GM18520 (cell line): ENCODE data around the gene COL7A1.
"Not testable (repeated sequence)": the region's sequence is repeated elsewhere in the genome, so short reads cannot be mapped to it uniquely, and the experiment has no call there.

Experiments used
- ATAC-seq: cut with Tn5 transposase; IDR thresholded peaks from one replicate; pipeline ENCODE4 v1.9.1; 2021; ENCODE audit not compliant: unreplicated experiment

COL7A1 gene

DNA sequence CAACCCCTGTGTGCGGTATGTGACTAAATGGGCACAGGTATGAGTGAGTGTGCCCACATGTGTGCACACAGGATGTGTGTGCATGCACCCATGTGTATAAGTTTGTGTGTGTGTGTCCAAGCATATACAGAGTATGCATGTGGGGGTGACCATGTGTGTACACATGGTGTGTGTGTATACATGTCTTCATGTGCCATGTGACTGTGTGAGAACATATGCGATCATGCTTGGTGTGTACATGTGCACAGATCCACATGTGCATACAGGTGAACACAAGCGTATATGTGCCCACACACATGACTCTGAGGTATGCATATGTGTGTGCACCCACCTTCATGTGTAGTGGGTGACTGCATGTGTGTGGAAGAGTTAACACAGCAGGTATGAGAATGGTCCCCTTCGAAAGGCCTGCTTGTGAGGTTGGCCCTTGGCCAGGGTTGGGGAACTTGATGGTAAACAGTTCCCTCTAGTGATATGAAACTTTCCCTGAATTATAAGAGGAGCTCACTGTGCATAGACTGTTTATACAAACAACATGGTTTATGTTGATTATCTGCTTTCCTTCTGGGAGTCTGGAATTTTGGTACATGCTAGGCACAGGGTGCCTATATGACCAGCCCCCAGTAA lies 48.8 kb downstream of the COL7A1 start:
- no peak for ATAC-seq

DNA sequence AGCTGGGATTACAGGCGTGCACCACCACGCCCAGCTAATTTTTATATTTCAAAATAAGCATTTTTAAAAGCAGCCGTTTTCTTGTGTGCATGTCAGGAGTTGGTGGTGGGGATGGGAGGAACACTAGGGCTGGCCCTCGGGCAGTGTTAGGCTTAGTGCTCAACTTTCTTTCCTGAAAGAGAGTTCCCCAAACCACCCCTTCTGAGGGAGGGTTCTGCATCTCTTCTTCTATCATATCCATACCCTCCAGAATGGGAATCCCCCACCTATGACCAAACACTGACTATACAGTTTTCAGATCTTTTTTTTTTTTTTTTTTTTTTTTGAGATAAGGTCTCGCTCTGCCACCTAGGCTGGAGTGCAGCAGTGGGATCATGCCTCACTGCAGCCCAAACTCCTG lies 51.0 kb downstream of the COL7A1 start:
- ATAC-seq: no peak

- ATAC-seq: no peak
Observed at GRCh38 chr3:48543271-48543866, 51.8 kb downstream of the COL7A1 start.

DNA sequence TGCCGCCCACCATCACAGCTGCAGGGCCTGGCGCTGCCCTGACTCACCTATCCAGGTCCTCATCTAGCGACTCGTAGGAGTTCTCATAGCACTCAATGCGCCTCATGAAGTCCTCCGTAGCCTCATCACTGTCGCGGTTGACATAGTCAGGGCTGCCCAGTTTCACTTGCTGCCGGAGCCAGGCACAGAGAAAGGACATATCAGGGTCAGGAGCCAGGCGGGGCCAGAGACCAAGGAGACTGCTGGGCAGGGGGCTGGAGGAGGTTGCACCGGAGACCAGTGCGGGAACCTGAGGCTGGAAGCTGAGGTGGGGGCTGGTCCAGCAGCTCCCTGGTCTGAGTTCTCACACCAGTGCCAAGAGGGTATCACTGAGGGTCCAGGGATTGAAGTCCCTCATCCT lies 56.7 kb downstream of the COL7A1 start:
- no peak for ATAC-seq

GRCh38 chr3:48536785-48537184 lies 58.3 kb downstream of the COL7A1 start:
- no peak for ATAC-seq

GRCh38 chr3:48536116-48536515 lies 59.0 kb downstream of the COL7A1 start:
- ATAC-seq: no peak

- ATAC-seq: no peak
Observed at GRCh38 chr3:48535578-48535977, 59.6 kb downstream of the COL7A1 start.

GRCh38 chr3:48532977-48533337 lies 62.2 kb downstream of the COL7A1 start:
- no peak for ATAC-seq

DNA sequence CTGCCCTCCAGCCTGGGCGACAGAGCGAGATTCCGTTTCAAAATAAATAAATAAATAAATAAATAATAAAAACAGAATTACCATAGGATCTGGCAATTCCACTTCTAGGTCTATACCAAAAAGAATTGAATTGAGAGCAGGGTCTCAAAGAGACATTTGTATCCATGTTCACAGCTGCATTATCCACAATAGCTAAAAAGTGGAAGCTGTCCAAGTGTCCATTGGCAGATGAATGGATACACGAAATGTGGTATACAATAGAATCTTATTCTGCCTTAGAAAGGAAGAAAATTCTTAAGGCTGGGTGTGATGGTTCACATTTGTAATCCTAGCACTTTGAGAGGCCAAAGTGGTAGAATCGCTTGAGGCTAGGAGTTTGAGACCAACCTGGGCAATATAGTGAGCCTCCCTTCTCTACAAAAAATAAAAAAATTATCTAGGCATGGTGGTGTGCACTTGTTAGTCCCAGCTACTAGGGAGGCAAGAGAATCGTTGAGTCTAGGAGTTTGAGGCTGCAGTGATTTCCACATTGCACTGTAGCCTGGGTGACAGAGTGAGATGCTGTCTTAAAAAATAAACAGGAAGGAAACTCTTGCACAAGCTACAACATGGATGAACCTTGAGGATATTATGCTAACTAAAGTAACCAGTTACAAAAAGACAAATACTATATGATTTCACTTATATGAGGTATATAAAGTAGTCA lies 62.7 kb downstream of the COL7A1 start:
- ATAC-seq: no peak

DNA sequence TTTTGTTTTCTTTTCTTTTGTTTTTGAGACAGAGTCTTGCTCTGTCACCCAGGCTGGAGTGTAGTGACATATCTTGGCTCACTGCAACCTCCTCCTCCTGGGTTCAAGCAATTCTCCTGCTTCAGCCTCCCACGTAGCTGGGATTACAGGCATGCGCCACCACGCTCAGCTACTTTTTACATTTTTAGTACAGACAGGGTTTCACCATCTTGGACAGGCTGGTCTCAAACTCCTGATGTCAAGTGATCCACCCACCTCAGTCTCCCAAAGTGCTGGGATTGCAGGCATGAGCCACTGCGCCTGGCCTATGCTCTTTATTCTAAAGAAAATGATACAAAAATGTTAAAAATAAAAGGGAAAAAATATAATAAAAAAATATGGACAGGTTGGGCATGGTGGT lies 64.4 kb downstream of the COL7A1 start:
- ATAC-seq: not testable (repeated sequence)

GRCh38 chr3:48528754-48529153 lies 66.4 kb downstream of the COL7A1 start:
- ATAC-seq: no peak

DNA sequence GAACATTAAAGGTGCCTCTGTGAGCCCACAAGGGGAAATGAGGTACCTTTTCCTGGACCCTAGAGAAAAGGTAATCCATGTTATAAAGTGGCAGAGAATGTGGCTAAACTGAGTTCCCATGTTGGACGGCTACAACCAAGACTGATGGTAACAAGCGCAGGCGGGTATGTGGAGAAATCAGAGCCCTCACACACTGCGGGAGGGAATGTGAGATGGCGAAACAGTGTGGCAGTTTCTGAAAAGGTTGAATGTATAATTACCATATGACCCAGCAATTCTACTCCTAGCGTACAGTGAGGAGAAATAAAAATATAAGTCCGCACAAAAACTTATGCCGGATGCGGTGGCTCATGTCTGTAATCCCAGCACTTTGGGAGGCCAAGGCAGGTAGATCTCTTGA lies 67.1 kb downstream of the COL7A1 start:
- ATAC-seq: no peak

DNA sequence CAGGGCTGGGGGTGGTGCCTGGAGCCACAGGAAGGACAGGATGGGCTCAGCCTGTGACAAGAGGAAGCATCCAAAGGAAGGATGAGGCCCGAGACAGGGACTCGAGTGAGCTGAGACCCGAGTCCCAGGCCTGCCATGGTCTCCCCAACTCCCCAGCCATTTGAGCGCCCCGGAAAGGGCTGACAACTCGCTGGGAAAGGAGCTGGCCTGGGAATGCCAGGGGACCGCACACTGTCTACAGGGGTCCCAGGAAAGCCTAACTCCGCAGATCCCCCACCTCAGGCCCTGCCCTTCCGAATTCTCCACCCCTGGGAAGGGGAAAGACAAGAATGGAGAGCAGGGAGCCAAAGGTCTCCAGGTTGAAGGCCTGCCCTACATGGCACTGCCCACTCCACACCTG lies 70.2 kb downstream of the COL7A1 start:
- ATAC-seq: no peak

DNA sequence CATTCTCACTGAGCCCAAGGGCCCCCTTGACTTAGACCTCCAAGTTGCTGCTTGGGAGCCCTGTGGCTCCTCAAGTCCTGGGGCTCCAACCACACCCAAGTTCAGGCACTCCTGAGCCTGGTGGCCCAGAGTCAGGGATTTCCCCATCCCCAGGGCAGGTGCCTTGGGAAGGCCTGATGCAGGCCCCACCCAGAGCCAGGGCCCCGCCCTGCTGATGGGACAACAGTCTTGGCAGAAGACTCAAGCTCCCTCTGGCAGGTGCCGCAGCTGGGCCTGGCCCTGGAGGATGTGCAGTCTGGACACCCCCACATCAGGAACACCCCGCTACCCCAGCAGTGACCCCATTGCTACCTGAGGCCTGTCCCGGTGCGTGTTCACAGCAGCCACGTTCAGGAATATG lies 73.5 kb downstream of the COL7A1 start:
- ATAC-seq: no peak

GRCh38 chr3:48519277-48519643 lies 75.9 kb downstream of the COL7A1 start:
- no peak for ATAC-seq

GRCh38 chr3:48518638-48519276 lies 76.4 kb downstream of the COL7A1 start:
- ATAC-seq: no peak

- no peak for ATAC-seq
Observed at GRCh38 chr3:48518069-48518468, 77.1 kb downstream of the COL7A1 start.

DNA sequence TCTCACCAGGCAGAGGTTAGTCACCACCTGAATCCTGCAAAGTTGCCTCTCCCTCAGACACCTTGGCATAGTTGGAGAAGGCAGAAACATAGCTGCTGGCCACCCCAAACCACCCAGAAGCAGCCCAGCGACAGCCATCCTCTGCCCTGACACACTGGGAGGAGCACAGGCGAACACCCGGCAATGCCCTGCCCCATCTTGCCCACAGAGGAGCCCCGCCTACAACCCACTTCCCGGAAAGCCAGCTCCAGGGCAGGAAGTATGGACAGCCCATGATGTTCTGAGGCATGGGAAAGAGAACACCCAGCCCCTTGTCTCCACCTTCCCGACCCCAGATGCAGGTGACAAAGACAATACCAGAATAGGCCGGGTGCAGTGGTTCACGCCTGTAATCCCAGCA lies 78.6 kb downstream of the COL7A1 start:
- ATAC-seq: no peak

DNA sequence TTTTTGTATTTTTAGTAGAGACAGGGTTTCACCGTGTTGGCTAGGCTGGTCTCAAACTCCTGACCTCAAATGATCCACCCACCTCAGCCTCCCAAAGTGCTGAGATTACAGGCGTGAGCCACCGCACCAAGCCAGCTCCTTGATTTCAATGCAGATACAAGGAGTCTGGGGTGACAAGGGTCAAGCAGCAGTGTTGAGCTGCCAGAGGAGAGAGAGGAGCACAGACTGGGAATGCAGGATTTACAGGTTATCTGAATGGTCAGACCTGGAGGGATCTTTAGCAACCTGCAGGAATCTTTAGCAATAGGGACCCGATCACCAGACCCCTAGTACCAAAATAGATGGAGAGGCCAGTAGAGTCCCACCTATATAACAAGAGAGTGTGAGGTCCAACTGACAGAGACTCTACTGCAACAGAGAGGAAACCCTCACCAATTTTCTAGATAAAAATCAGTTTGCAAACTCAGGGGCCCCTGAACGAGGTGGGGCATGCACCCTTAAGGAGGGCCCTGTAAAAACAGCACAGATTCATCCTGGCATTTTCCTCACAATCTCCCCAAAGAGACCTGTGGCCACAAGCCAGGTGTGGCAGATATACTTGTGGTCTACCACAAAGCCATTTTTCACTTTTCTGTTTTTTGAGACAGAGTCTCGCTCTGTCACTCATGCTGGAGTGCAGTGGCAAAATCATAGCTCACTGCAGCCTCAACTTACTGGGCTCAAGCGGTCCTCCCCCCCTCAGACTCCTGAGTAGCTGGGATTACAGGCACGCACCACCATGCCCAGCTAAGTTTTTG lies 80.5 kb downstream of the COL7A1 start:
- no peak for ATAC-seq
